ENCODE data around the gene MAP2K1. TPM values are rescaled to one million over a fixed set of nuclear protein-coding genes. Genes with fewer than 3 reads are reported as not detected.
"Not testable (repeated sequence)": the region's sequence is repeated elsewhere in the genome, so short reads cannot be mapped to it uniquely, and the experiment has no call there.

Gene MAP2K1
- total RNA-seq, result 37.2 TPM

DNA sequence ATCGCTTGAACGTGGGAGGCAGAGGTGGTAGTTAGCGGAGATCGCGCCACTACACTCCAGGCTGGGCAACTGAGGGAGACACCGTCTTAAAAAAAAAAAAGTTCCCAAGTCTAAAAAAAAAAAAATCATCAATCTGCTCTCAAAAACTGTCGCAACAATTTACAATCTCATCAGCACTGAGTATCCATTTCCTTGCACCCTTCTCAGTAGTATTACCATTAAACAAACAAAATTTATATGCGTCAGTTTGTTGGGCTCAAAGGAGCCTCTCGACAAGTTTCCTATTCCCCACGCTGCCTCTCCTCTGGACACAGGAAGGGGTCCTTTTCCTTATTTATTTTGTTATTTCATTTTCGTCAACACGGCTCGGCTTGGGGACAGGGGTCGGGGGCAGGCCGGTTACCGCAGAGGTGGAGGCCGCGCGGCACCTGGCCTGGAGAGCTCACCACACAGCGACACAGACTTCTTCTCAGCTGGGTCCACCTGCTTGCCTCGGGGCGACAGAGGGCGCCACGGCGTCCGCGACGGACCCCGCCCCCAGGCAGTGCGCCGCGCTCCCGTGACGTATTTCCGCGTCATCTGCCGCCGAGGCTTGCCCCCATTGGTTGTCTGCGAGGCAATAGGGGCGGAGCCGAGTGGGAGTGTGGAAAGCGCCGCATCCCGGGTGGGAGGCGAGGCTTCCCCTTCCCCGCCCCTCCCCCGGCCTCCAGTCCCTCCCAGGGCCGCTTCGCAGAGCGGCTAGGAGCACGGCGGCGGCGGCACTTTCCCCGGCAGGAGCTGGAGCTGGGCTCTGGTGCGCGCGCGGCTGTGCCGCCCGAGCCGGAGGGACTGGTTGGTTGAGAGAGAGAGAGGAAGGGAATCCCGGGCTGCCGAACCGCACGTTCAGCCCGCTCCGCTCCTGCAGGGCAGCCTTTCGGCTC is at the start of gene MAP2K1:
Gene MAP2K1, plus strand, starts transcription at position 709 of the 920 bp plus-strand sequence. CDS start 436 bp downstream, outside the sequence.
- ATAC-seq (peak; percentile 99), DNase-seq (ENCODE audit: low spot score) (peak; percentile 99)
- intact Hi-C loops (cut with DNase I), result loop anchor here (5.0 kb wide), 1 partner anchor 111 kb away; the partner anchor contains the start of gene SNAPC5

DNA sequence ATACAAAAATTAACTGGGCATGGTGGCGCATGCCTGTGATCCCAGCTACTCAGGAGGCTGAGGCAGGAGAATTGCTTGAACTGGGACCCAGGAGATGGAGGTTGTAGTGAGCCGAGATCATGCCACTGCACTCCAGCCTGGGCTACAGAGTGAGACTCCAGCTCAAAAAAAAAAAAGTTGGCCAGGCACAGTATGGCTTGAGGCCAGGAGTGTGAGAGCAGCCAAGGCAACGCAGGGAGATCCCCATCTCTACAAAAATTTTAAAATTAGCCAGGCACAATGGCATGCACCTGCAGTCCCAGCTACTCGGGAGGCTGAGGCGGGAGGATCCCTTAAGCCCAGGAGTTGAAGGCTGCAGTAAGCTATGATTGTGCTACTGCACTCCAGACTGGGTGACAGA is 38.2 kb upstream of the MAP2K1 start:
- ATAC-seq; intact Hi-C loops (cut with DNase I); DNase-seq (ENCODE audit: low spot score): not testable (repeated sequence)

DNA sequence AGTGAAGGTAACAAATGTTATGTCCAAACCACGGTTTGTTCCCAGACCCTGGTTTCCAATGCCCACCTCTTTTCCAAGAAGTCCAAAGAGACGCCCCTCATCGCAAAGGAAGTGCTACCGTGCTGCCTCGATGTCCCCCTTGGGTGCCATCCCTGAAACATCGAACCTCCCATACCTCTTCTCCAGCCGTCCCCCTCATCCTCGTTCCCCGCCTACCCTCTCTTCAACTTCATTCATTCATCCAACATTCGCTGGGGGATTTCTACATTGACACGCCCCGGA is 30.7 kb upstream of the MAP2K1 start:
- intact Hi-C loops (cut with DNase I), result no loop called here
- ATAC-seq (no peak), DNase-seq (ENCODE audit: low spot score) (no peak)

DNA sequence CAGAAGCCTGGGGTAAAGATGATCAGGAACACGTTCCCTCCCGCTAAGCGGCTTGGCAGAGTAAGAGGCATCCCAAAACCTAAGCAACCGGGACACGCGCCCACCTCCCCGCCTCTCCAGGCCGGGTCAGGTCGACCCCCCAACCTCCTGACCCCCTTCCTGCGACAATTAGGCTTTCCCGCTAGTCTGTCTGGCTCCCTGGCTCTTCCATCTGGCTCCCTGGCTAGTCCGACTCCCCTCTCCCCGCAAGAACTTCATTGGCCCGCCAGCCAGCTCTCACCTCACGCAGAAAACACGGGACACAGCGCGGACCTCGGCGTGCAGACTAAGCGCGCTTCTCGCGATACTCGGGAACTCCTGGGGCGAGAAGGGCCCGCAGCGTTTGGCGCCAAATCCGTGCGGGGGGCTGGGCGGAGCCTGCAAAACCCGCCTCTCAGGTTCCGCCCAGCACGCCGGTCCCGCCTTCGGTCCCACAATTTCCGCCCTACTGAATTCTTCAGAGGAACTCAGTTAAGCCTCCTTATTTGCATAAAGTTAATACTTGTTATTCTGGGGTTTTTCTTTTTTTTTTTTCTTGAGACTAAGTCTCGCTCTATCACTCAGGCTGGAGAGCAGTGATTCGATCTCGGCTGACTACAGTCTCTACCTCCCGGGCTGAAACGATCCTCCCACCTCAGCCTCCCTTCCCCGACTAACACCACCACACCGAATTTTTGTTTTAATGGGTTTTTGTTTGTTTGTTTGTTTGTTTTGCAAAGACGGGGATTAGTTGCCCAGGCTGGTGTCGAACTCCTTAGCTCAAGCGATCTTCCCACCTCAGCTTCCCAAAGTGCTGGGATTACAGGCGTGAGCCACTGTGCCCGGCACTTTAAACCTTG is 30.1 kb upstream of the MAP2K1 start, which contains the start of gene TIPIN:
Gene TIPIN, minus strand, starts transcription at position 327 of the 878 bp plus-strand sequence. CDS start 3,738 bp downstream, outside the sequence.
- DNase-seq (ENCODE audit: low spot score), result peak; percentile 98
- intact Hi-C loops (cut with DNase I), result no loop called here
- peak; percentile 99 for ATAC-seq

DNA sequence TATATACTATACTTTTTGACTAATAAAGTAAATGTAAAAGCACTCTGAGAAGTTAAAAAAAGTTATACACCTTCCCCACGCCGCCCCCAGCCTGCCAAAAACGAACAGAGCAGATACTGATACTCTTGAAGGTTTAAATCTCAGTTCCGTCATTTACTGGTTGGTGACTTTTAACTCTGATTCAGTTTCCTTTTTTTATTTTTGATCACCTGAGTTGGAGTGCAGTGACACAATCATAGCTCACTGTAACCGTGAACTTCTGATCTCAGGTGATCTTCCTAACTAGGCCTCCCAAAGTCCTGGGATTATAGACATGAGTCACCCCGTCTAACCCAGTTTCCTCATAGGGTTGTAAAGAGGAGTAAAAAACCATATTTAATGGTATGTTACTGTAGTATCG is 27.0 kb upstream of the MAP2K1 start:
- ATAC-seq, result no peak
- intact Hi-C loops (cut with DNase I), result no loop called here

DNA sequence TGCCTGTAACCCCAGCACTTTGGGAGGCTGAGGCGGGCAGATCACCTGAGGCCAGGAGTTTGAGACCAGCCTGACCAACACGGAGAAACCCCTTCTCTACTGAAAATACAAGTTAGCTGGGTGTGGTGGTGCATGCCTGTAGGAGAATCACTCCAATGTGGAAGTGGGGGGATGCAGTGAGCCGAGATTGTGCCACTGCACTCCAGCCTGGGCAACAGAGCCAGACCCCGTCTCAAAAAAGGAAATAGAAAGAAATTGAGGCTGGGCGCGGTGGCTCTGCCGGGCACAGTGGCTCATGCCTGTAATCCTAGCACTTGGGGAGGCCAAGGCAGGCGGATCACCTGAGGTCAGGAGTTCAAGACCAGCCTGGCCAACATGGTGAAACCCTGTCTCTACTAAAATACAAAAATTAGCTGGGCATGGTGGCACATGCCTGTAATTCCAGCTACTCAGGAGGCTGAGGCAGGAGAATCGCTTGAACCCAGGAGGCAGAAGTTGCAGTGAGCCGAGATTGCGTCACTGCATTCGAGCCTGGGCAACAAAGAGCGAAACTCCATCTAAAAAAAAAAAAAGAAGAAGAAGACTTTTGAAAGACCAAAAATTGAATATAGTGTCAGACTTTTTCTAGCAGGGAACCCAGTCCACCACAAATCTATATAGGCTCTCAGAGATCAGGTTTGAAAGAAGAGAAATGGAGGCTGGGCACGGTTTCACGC is 24.8 kb upstream of the MAP2K1 start:
- ATAC-seq; intact Hi-C loops (cut with DNase I); DNase-seq (ENCODE audit: low spot score): not testable (repeated sequence)

More for the DNA sequence above, 27.0 kb upstream of the MAP2K1 start:
- DNase-seq (ENCODE audit: low spot score), result no peak

DNA sequence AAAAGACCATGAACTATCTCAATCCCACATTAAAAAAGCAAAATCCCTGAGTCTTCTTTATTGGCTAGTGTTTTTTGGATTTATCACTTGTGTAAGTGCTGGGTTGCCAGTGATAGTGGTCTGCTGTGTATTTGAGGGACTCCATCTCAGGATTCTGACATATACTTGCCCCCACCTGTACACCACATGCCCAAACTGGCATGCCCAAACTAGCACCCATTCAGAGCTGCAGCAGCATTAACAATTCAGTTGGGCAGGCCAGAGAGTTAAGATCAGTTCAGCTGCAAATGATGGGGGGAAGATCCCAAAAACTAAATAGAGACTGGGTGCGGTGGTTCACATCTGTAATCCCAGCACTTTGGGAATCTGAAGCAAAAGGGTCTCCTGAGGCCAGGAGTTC is 23.9 kb upstream of the MAP2K1 start:
- intact Hi-C loops (cut with DNase I), result no loop called here
- ATAC-seq, result no peak

DNA sequence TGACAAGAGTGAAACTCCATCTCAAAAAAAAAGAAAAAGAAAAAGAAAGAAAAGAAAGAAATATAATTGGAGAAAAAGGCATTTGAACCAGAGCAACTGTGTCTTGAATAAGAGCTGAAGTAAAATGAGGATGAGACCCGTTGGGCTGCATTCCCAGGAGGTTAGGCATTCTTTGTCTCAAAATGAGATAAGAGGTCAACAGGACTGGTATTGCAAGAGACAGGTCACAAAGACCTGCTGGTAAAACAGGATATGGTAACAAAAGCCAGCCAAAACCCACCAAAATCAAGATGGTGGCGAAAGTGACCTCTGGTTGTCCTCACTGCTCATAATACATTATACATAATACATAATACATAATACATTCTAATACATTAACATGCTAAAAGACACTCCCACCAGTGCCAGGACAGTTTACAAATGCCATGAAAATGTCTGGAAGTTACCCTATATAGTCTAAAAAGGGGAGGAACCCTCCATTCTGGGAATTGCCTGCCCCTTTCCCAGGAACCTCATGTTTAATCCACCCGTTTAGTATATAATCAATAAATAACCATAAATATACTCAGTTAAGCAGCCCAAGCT is 21.7 kb upstream of the MAP2K1 start:
- no peak for DNase-seq (ENCODE audit: low spot score)
- intact Hi-C loops (cut with DNase I), result no loop called here
- ATAC-seq, result no peak

More for the DNA sequence above, 23.9 kb upstream of the MAP2K1 start:
- DNase-seq (ENCODE audit: low spot score), result no peak

DNA sequence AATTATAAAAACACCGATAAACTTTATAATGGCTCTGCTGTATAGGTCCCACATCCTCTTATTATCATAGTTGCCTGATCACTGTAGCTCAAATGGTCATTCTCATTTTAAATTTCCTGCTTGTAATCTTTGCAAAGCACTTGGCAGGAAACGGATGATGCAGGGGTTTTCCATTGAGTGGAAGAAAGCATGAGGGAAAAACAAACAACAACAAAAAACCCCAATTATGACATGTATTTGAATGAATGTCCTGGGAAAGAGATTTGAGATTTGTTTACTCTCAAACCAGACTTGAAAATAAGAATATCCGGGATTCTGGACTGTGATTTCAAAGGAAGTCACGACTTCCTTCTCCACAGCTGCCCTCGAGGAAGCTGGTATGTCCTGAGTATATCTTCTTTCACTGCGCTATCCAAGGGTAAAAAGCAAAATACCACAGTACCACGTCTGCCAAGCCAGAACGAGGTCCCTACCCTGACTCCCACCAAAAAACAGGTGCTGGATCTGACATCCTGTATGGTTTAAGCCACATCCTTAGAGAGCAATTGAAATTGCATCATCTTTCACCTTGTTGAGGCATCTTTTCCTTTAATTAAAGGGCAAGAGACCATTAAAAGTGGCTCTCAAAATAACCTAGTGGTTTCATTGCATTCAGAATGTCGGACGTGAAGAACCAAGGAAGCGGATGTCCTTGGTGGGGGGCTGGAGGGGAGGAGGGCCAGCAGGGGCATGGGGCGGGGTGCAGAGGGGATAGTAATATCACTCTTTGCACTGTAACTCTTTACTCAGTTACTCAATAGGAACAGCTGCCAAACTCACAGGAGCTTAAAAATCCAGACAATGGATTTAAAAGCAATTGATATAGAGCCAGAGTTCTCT is 16.7 kb upstream of the MAP2K1 start:
- intact Hi-C loops (cut with DNase I), result no loop called here
- peak; percentile 61 for ATAC-seq
- DNase-seq (ENCODE audit: low spot score), result no peak

DNA sequence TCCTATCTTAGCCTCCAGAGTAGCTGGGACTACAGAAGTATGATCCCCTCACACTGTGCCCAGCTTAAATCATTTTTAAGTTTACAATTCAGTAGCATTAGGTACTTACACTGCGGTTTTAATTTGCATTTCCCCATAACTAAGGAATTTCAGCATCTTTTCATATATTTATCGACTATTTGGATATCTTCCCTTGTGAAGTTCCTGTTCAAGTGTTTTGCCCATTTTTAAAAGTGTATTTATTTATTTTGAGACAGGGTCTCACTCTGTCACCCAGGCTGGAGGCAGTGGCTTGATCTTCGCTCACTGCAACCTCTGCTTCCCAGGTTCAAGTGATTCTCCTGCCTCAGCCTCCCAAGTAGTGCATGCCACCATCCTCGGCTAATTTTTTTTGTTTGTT is 12.5 kb upstream of the MAP2K1 start:
- intact Hi-C loops (cut with DNase I), result no loop called here
- ATAC-seq (no peak), DNase-seq (ENCODE audit: low spot score) (no peak)

DNA sequence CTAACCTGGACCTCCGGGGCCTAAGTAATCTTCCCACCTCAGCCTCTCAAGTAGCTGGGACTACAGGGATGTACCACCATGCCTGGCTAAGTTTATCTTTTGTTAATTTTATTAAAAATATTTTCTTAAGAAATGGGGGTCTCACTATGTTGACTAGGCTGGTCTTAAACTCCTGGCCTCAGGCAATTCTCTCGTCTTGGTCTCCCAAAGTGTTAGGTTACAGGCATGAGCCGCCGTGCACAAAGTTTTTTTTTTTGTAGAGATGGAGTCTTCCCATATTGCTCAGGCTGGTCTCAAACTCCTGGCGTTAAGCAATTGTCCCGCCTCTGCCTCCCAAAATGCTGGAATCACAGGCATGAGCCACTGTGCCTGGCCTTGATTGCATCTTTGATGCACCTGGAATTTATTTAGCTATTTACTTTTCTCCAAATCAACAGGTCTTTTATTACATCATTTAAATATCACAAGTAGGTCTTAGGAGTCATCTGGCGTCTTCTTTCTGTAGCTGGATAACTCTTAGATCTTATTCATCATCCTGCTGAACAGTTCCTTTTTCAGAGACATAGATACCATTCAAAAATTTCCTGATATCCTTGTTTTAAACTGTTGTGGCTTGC is 7.8 kb upstream of the MAP2K1 start:
- intact Hi-C loops (cut with DNase I), result no loop called here
- DNase-seq (ENCODE audit: low spot score) (no peak), ATAC-seq (no peak)

DNA sequence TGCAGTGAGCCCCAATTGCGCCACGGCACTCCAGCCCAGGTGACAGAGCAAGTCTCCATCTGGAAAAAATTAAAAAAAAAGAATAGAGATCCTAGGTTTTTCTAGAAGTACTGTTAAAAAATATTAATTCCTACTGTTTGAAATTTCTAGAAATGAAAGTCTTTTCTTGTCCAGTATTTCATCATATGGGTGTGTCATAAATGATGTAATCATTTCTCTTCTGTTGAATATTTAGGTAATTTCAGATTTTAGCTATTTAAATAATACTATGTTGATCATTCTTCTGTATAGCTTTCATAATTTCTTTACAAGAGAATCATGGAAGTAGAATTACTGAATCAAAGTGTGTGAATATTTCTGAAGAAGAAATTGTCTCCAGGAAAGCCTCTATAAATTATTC is 5.3 kb upstream of the MAP2K1 start:
- DNase-seq (ENCODE audit: low spot score); intact Hi-C loops (cut with DNase I); ATAC-seq: not testable (repeated sequence)

DNA sequence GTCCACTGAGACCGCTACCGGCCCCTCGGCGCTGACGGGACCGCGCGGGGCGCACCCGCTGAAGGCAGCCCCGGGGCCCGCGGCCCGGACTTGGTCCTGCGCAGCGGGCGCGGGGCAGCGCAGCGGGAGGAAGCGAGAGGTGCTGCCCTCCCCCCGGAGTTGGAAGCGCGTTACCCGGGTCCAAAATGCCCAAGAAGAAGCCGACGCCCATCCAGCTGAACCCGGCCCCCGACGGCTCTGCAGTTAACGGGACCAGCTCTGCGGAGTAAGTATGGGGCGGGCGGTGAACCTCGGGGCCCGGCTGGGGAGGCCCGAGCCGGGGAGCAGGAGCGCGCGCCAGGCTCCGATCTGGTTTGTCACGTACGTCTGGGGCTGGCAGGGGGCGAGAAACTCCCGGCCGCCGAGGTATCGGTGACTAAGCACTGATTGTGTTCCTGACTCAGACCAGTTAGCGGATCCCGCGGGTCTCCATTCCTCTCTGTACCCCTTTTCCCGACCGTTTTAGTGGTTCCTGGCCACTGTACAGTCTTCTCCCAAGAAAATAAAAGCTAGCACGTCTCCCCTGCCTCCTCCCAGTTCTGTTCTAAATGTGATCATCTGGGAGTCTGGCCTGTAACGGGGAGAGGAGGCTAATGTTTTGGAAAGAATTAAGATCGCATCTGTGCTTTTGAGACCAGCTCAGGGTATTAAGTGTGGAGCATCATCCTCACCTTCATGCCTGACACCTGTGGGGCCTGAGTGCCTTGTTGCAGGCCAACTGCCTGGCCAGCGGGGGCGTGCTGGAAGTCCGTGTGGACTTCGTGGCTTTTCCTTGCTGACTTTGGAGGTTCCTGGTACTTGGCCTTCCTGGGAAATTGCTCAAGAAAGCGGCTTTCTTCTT is 691 bp downstream of the MAP2K1 start:
- intact Hi-C loops (cut with DNase I), result loop anchor here (5.0 kb wide), 1 partner anchor 110 kb away; the partner anchor contains the start of gene SNAPC5
- DNase-seq (ENCODE audit: low spot score) (peak; percentile 77), ATAC-seq (peak; percentile 20)

DNA sequence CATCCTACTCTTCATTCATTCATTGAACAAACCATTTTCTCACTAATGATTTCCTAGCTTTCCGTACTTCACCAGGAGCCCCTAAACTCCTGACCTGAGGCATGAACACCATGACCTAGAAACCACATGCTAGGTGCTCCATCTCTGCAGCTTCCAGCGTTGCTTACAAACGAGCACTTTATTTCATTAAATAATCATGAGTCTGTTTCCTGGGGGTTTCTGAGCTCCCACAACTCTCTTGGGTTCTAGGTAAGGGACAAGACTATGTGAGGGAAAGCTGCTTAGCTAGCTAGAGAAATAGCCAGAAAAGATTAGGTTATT is 1.3 kb downstream of the MAP2K1 start:
- intact Hi-C loops (cut with DNase I), result loop anchor here (5.0 kb wide), 1 partner anchor 109 kb away; the partner anchor contains the start of gene SNAPC5
- no peak for ATAC-seq

DNA sequence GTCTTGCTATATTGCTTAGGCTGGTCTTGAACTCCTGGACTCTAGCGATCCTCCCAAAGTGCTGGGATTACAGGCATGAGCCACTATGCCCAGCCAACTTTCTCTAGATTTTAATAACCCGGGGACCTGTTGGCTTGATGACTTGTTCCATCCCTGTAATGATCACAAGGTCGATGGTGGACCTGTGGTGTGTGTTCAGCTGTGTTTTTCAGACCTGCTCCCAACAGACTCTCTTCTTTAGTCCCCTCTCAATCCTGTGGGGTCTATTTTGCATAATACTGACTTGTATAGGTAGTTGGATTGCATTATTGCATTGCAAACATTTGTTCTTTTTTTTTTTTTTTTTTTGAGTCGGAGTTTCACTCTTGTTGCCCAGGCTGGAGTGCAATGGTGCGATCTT is 1.9 kb downstream of the MAP2K1 start:
- intact Hi-C loops (cut with DNase I), result loop anchor here (5.0 kb wide), 1 partner anchor 109 kb away; the partner anchor contains the start of gene SNAPC5
- no peak for DNase-seq (ENCODE audit: low spot score)
- ATAC-seq, result no peak

More for the DNA sequence above, 1.3 kb downstream of the MAP2K1 start:
- DNase-seq (ENCODE audit: low spot score), result no peak
